GM12878 (cell line): ENCODE data around the gene CATSPER2.
"Not testable (repeated sequence)": the region's sequence is repeated elsewhere in the genome, so short reads cannot be mapped to it uniquely, and the experiment has no call there.

Source experiments
- ATF2 ChIP-seq: IDR thresholded peaks from 2 replicates; pipeline ENCODE4 v1.6.1; 2012; ENCODE audit warnings: low read length, inconsistent platforms
- BHLHE40 ChIP-seq, 2 experiments: fragments of 450-650 bp in 1 of 2; IDR thresholded peaks; 2 replicates each; pipeline ENCODE4 v1.6.1; 2011 to 2017; ENCODE audit warnings: low read depth in 2 of 2, borderline replicate concordance in 1 of 2, improper control_type of control experiment in 1 of 2, low read length in 1 of 2, mild to moderate bottlenecking in 1 of 2
- CTCF ChIP-seq, 3 experiments: IDR thresholded peaks in 2 of 3; conservative IDR thresholded peaks in 1 of 3; 2 replicates each; pipeline ENCODE4 v1.5.1; 2011; ENCODE audit warnings: low read depth in 3 of 3, low read length in 3 of 3, mild to moderate bottlenecking in 3 of 3, control low read depth in 2 of 3, moderate library complexity in 2 of 3, inconsistent platforms in 1 of 3, mixed read lengths in 1 of 3; ENCODE audit not compliant: control insufficient read depth in 2 of 3, insufficient read depth in 1 of 3; ENCODE audit errors: extremely low read depth in 1 of 3
- YBX1 ChIP-seq: fragments of 450-650 bp; IDR thresholded peaks from 2 replicates; pipeline ENCODE4 v1.6.1; 2016; ENCODE audit warnings: antibody characterized with exemption
- ZBTB40 ChIP-seq: fragments of 450-650 bp; IDR thresholded peaks from 2 replicates; pipeline ENCODE4 v1.6.1; 2016; ENCODE audit warnings: mild to moderate bottlenecking, moderate library complexity, borderline replicate concordance

GRCh38 chr15:43602233-43602632 lies 46.4 kb downstream of the CATSPER2 start:
- TF ChIP-seq BHLHE40 (IDR thresholded peaks at IDR 0.05; ENCODE audit: borderline replicate concordance in 1 of 2, low read depth in 2 of 2, low read length in 1 of 2); CTCF (IDR thresholded peaks at IDR 0.05 in 2 of 3, conservative IDR thresholded peaks at IDR 0.05 in 1 of 3; ENCODE audit: control insufficient read depth in 2 of 3, extremely low read depth in 1 of 3, insufficient read depth in 1 of 3, low read depth in 3 of 3, low read length in 3 of 3); YBX1; ZBTB40; ATF2: not testable (repeated sequence)
